ENCODE results near the gene ITLN2. TPM values are rescaled to one million over a fixed set of nuclear protein-coding genes. Genes with fewer than 3 reads are reported as not detected.
A peak's percentile ranks its signal among the peaks of the same experiment; 100 is the strongest.
"Not testable (repeated sequence)": the region's sequence is repeated elsewhere in the genome, so short reads cannot be mapped to it uniquely, and the experiment has no call there.

The ITLN2 gene
- total RNA-seq, 1 experiment from 2014 or later, result 2.4 TPM

GRCh38 chr1:160916666-160917065, 37.9 kb downstream of the ITLN2 start:
- H3K23me2 ChIP-seq (ENCODE audit: insufficient read length, low read depth, low read length, poor library complexity, severe bottlenecking), result no peaks in the 10 kb centered on the region
- no peak overlapping the region for H2BK12ac ChIP-seq (ENCODE audit: insufficient read length, low read depth, low read length)
- H3K79me1 ChIP-seq (ENCODE audit: insufficient read depth, low read depth, low read length, poor library complexity, severe bottlenecking), result no peaks in the 10 kb centered on the region
- TF ChIP-seq CTCF (conservative IDR thresholded peaks at IDR 0.05), result no peak
- no peak overlapping the region for H2BK15ac ChIP-seq (ENCODE audit: low read depth, low read length)
- no peak overlapping the region for H3K14ac ChIP-seq (ENCODE audit: insufficient read depth, low read length)
- H3K27ac ChIP-seq (ENCODE audit: insufficient read length, low read depth, low read length), result no peak overlapping the region
- no peak overlapping the region for H3K23ac ChIP-seq (ENCODE audit: insufficient read length, low read depth, low read length)
- no peak for DNase-seq
- no peaks in the 10 kb centered on the region for H4K20me1 ChIP-seq (ENCODE audit: control insufficient read depth, insufficient read depth, insufficient read length)
- H3K79me2 ChIP-seq (ENCODE audit: insufficient read depth, low read length), result no peaks in the 10 kb centered on the region
- WGBS (ENCODE audit: extremely low coverage, insufficient read length, low lambda C conversion rate), result no CpG with 5 or more reads among the region's 2 CpGs
- peaks cover 18 to 19% of the 10 kb centered on the region in 2 experiments for H3K4me1 Mint-ChIP-seq
- no peak overlapping the region for H3K4me3 Mint-ChIP-seq
- no peak overlapping the region for H2BK5ac ChIP-seq (ENCODE audit: insufficient read length, low read length)
- H3K4ac ChIP-seq (ENCODE audit: low read depth, low read length), result no peak overlapping the region
- H4K5ac ChIP-seq (ENCODE audit: insufficient read length, low read depth, low read length), result no peak overlapping the region
- H3K56ac ChIP-seq (ENCODE audit: insufficient read length, low read depth, low read length), result no peak overlapping the region
- H3K27me3 ChIP-seq (ENCODE audit: insufficient read depth, low read length), result no peaks in the 10 kb centered on the region
- no peak overlapping the region for H3T11ph ChIP-seq (ENCODE audit: low read length)
- peaks cover 7% of the 10 kb centered on the region for H3K27me3 Mint-ChIP-seq (ENCODE audit: low read depth)
- H3K9me3 ChIP-seq (ENCODE audit: control insufficient read depth, low read depth, low read length), result no peaks in the 10 kb centered on the region
- H3K9me3 Mint-ChIP-seq, result peaks cover 14 to 20% of the 10 kb centered on the region in 2 experiments
- H2BK120ac ChIP-seq (ENCODE audit: low read depth, low read length, poor library complexity, severe bottlenecking), result no peak overlapping the region
- no peak overlapping the region for H3K9ac ChIP-seq (ENCODE audit: extremely low read depth, insufficient read length, low read length)
- H4K8ac ChIP-seq (replicated peaks; ENCODE audit: insufficient read length, low read depth, low read length), result no peak overlapping the region
- no peak overlapping the region for H4K91ac ChIP-seq (ENCODE audit: insufficient read length, low read depth, low read length)
- peaks cover 0 to 6% (median 5%) of the 10 kb centered on the region in 3 experiments; a peak in 4 of 7 replicates for H3K36me3 Mint-ChIP-seq (ENCODE audit: insufficient read depth in 1 of 3, low read depth in 3 of 3)
- H2AK5ac ChIP-seq (ENCODE audit: insufficient read length, low read length), result no peak overlapping the region
- H2AFZ ChIP-seq (ENCODE audit: low read length), result no peak overlapping the region
- H3K4me2 ChIP-seq (ENCODE audit: insufficient read depth, insufficient read length, low read length), result no peak overlapping the region
- no peak overlapping the region for H3K18ac ChIP-seq (ENCODE audit: insufficient read length, low read depth, low read length)
- no peak overlapping the region for H3K27ac Mint-ChIP-seq
- no peaks in the 10 kb centered on the region for H3K4me1 ChIP-seq (ENCODE audit: insufficient read depth, low read length)
- H2BK20ac ChIP-seq (ENCODE audit: low read depth, low read length, poor library complexity, severe bottlenecking), result no peak overlapping the region

GRCh38 chr1:160913229-160913628, 41.4 kb downstream of the ITLN2 start:
- not testable (repeated sequence) for H3K23ac ChIP-seq (ENCODE audit: insufficient read length, low read depth, low read length); H3K79me1 ChIP-seq (ENCODE audit: insufficient read depth, low read depth, low read length, poor library complexity, severe bottlenecking); H3K23me2 ChIP-seq (ENCODE audit: insufficient read length, low read depth, low read length, poor library complexity, severe bottlenecking); H3K36me3 Mint-ChIP-seq (ENCODE audit: insufficient read depth in 1 of 3, low read depth in 3 of 3); H2BK20ac ChIP-seq (ENCODE audit: low read depth, low read length, poor library complexity, severe bottlenecking); H2BK12ac ChIP-seq (ENCODE audit: insufficient read length, low read depth, low read length); H3K9me3 Mint-ChIP-seq; H3T11ph ChIP-seq (ENCODE audit: low read length); H4K91ac ChIP-seq (ENCODE audit: insufficient read length, low read depth, low read length); H3K4me1 ChIP-seq (ENCODE audit: insufficient read depth, low read length); H3K4me3 Mint-ChIP-seq; H3K27ac ChIP-seq (ENCODE audit: insufficient read length, low read depth, low read length); H2AK5ac ChIP-seq (ENCODE audit: insufficient read length, low read length); H4K5ac ChIP-seq (ENCODE audit: insufficient read length, low read depth, low read length); H3K18ac ChIP-seq (ENCODE audit: insufficient read length, low read depth, low read length); H3K27me3 Mint-ChIP-seq (ENCODE audit: low read depth); H2BK15ac ChIP-seq (ENCODE audit: low read depth, low read length); H3K9ac ChIP-seq (ENCODE audit: extremely low read depth, insufficient read length, low read length); H3K14ac ChIP-seq (ENCODE audit: insufficient read depth, low read length); H2AFZ ChIP-seq (ENCODE audit: low read length); H2BK5ac ChIP-seq (ENCODE audit: insufficient read length, low read length); H3K4ac ChIP-seq (ENCODE audit: low read depth, low read length); H3K27me3 ChIP-seq (ENCODE audit: insufficient read depth, low read length); DNase-seq; H3K4me2 ChIP-seq (ENCODE audit: insufficient read depth, insufficient read length, low read length); H3K56ac ChIP-seq (ENCODE audit: insufficient read length, low read depth, low read length); H4K20me1 ChIP-seq (ENCODE audit: control insufficient read depth, insufficient read depth, insufficient read length); H3K79me2 ChIP-seq (ENCODE audit: insufficient read depth, low read length); H3K9me3 ChIP-seq (ENCODE audit: control insufficient read depth, low read depth, low read length); H4K8ac ChIP-seq (replicated peaks; ENCODE audit: insufficient read length, low read depth, low read length); H2BK120ac ChIP-seq (ENCODE audit: low read depth, low read length, poor library complexity, severe bottlenecking)
- peaks cover 19 to 23% of the 10 kb centered on the region in 2 experiments for H3K4me1 Mint-ChIP-seq
- peak overlapping the region; percentile 63 to 93 (median 90); a peak in 5 of 7 replicates for H3K27ac Mint-ChIP-seq
- WGBS (ENCODE audit: extremely low coverage, insufficient read length, low lambda C conversion rate), result no CpG with 5 or more reads among the region's 6 CpGs
